Kasumi-1 (cell line): ENCODE measurements around the gene OR8B4.
A peak's percentile ranks its signal among the peaks of the same experiment; 100 is the strongest.
"Not testable (repeated sequence)": the region's sequence is repeated elsewhere in the genome, so short reads cannot be mapped to it uniquely, and the experiment has no call there.

ENCODE experiments used
- DNase-seq, 2 experiments: peaks; one replicate each; lab custom pipeline; 2025; lab: John Stamatoyannopoulos, UW

Gene OR8B4

GRCh38 chr11:124405581-124405980 lies 19.1 kb downstream of the OR8B4 start:
- DNase-seq: no peak

GRCh38 chr11:124403186-124403585 lies 21.5 kb downstream of the OR8B4 start:
- DNase-seq: not testable (repeated sequence)

GRCh38 chr11:124402326-124402922 lies 22.2 kb downstream of the OR8B4 start:
- DNase-seq: peak; percentile 55 to 69

DNA sequence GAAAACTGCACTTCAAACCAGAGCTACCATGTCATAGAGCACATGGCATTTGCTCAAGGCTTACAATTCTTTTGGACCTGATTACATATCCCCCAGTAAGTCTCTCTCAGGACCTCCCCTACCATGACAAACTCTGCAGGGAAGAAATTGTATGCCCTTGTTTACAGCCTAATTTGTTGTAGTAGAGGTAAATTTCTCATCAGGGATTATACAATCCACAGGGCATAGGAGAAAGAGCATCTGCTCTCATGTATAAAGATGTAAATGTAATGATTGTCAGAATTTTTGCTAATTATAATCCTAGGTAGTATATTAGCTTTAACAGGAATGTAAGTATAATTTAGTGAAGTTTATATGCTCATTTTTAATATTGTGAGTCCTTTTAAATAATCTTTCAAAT lies 25.7 kb downstream of the OR8B4 start, which contains the start of gene OR8B3:
Gene OR8B3 (minus strand): TSS at position 101 of the 400 bp plus-strand sequence. CDS start 1,673 bp downstream, outside the sequence.
- no peak for DNase-seq

DNA sequence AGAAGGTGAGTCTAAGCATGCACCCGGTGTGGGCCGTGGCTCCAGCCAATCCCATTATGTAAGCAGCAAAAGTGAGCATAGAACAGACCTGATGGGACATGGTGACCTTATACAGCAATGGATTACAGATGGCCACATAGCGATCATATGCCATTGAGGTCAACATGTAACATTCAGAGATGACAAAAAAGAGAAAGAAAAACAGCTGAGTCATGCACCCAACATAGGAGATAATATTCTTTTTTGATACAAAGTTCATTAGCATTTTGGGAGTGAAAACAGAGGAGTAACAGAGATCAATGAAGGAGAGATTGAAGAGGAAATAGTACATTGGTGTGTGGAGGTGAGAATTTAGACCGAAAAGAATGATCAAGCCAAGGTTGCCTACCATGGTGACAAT lies 27.8 kb downstream of the OR8B4 start:
- not testable (repeated sequence) for DNase-seq

DNA sequence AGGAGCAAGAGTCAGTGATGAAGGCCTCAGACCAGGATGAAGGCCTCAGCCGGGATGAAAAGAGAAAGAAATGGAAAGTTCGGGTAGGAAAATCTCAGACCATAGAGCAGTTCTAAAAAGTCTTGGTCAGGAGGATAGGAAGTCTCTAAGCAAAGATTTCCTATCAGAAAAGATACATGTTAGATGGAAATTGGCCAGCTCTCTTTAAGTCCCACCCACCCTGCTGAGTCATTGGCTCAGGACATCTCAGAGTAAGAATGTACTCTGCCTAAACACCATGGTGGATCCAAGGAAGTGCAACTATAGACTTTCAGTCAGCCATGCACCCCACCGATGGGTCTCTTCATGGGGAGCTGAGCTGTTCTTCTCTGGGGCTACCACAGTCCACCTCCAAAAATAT lies 30.3 kb downstream of the OR8B4 start:
- DNase-seq: no peak

- no peak for DNase-seq
Measured at GRCh38 chr11:124384399-124384798, 40.3 kb downstream of the OR8B4 start, which contains the start of gene OR8B2. OR8B2 (minus strand) TSS chr11:124384499; CDS start chr11:124383343, 1,156 bp downstream.

GRCh38 chr11:124382857-124383256 lies 41.8 kb downstream of the OR8B4 start:
- not testable (repeated sequence) for DNase-seq

DNA sequence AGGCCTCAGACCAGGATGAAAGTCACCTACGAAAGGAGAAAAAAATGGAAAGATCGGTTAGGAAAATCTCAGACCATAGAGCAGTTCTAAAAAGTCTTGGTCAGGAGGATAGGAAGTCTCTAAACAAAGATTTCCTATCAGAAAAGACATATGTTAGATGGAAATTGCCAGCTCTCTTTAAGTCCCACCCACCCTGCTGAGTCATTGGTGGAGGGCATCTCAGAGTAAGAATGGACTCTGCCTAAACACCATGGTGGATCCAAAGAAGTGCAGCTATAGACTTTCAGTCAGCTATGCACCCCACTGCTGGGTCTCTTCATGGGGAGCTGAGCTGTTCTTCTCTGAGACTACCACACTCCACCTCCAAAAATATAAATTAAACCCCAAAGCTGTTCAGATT lies 44.1 kb downstream of the OR8B4 start:
- DNase-seq: no peak

DNA sequence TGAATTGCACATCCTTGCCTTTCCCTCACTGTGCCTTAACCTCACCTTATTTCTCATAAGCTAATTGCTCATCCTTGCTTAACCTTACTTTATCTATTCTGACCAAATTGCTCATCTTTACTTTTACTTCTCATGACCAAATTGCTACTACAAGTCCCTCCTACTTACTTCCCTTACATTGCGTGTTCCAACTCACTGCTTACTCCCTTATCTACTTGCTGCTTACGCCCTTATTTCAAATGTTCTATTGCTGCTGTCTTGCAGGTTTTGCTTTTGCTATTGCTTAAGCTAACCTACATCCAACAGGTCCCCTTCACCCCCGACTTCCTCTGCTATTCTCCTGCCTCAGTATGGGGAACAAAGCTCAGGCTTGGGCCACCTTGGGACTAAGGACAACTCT lies 48.4 kb downstream of the OR8B4 start:
- no peak for DNase-seq
